Tibial artery (tissue), 4 donors: ENCODE data around the gene COX5A.

ENCODE experiments used
- DNase-seq, 2 donors: peaks; one replicate each; pipeline ENCODE4 v3.0.0-alpha.2; 2019
- H3K27ac ChIP-seq, 2 donors: fragments of 200-600 bp; sonication (generic) in 1 of 2; 1 replicate in 1 of 2; 2 replicates in 1 of 2; pipeline ENCODE4 v1.5.1; 2018 to 2019; ENCODE audit warnings: mild to moderate bottlenecking in 1 of 2
- H3K27me3 ChIP-seq, 2 donors: fragments of 200-600 bp; sonication (generic) in 1 of 2; one replicate each; pipeline versions ENCODE4 v1.5.1 to v1.6.0; 2016 to 2019
- H3K36me3 ChIP-seq, 3 donors: fragments of 200-600 bp; sonication (generic) in 2 of 3; one replicate each; pipeline ENCODE4 v1.5.1; 2016 to 2019; ENCODE audit warnings: mild to moderate bottlenecking in 2 of 3
- H3K4me1 ChIP-seq, 4 donors: fragments of 200-600 bp; sonication (generic) in 2 of 4; 1 replicate in 3 of 4; 2 replicates in 1 of 4; pipeline ENCODE4 v1.5.1; 2016 to 2019
- H3K4me3 ChIP-seq, 2 donors: fragments of 200-600 bp; sonication (generic) in 1 of 2; 1 replicate in 1 of 2; 2 replicates in 1 of 2; pipeline ENCODE4 v1.5.1; 2018 to 2019; ENCODE audit warnings: mild to moderate bottlenecking in 2 of 2
- H3K9me3 ChIP-seq, 3 donors: fragments of 200-600 bp; sonication (generic) in 1 of 3; one replicate each; pipeline ENCODE4 v1.5.1; 2016 to 2019
- CTCF ChIP-seq, 2 experiments: fragments of 200-600 bp in 1 of 2; fragments of 450-650 bp in 1 of 2; IDR thresholded peaks; one replicate each; pipeline ENCODE4 v1.5.1; 2017 to 2019; ENCODE audit warnings: antibody characterized with exemption in 2 of 2, mild to moderate bottlenecking in 1 of 2, moderate library complexity in 1 of 2
- intact Hi-C: fragments of 100-400 bp; cut with DNase I; formaldehyde crosslinking; loops from one replicate; pipeline ENCODE4 v1.15.0; 2023; ENCODE audit warnings: low total_unique reads

COX5A gene

GRCh38 chr15:74937590-74938371 is at the start of gene COX5A:
TSS of gene COX5A (minus strand) at chr15:74938073. CDS start at chr15:74938014, 59 bp downstream.
- no peaks in the 10 kb centered on the region for H3K9me3 ChIP-seq
- H3K27ac ChIP-seq: peak within 1 kb of the TSS; percentile 98
- DNase-seq: peak; percentile 96 to 97
- H3K36me3 ChIP-seq: no peaks in the 10 kb centered on the region
- H3K4me3 ChIP-seq: peak within 1 kb of the TSS; percentile 95 to 100
- peak in 1 of 2 experiments; percentile 19 for TF ChIP-seq CTCF (IDR thresholded peaks at IDR 0.05)
- intact Hi-C loops: no loop called here
- H3K27me3 ChIP-seq: no peaks in the 10 kb centered on the region
- peaks cover 0 to 30% (median 14%) of the 10 kb centered on the region in 4 donors for H3K4me1 ChIP-seq

GRCh38 chr15:74983725-74984231 is 45.9 kb upstream of the COX5A start:
- no peak for TF ChIP-seq CTCF (IDR thresholded peaks at IDR 0.05)
- Histone ChIP-seq H3K27ac (no peak overlapping the region), H3K36me3 (no peaks in the 10 kb centered on the region), H3K4me1 (no peaks in the 10 kb centered on the region), H3K27me3 (peaks cover 0 to 11% of the 10 kb centered on the region in 2 donors), H3K9me3 (no peaks in the 10 kb centered on the region), H3K4me3 (no peak overlapping the region)
- DNase-seq: no peak
- intact Hi-C loops: no loop called here

GRCh38 chr15:74982183-74982582 is 44.3 kb upstream of the COX5A start:
- DNase-seq: no peak
- Histone ChIP-seq H3K4me3 (no peak overlapping the region), H3K4me1 (no peaks in the 10 kb centered on the region), H3K36me3 (no peaks in the 10 kb centered on the region), H3K27ac (no peak overlapping the region), H3K27me3 (peaks cover 0 to 11% of the 10 kb centered on the region in 2 donors), H3K9me3 (no peaks in the 10 kb centered on the region)
- TF ChIP-seq CTCF (IDR thresholded peaks at IDR 0.05): no peak
- intact Hi-C loops: no loop called here

GRCh38 chr15:74978503-74978902 is 40.6 kb upstream of the COX5A start:
- no peak for DNase-seq
- TF ChIP-seq CTCF (IDR thresholded peaks at IDR 0.05): no peak
- intact Hi-C loops: no loop called here
- Histone ChIP-seq H3K4me3 (no peak overlapping the region), H3K9me3 (no peaks in the 10 kb centered on the region), H3K36me3 (no peaks in the 10 kb centered on the region), H3K27ac (no peak overlapping the region), H3K27me3 (no peaks in the 10 kb centered on the region), H3K4me1 (no peaks in the 10 kb centered on the region)

DNA sequence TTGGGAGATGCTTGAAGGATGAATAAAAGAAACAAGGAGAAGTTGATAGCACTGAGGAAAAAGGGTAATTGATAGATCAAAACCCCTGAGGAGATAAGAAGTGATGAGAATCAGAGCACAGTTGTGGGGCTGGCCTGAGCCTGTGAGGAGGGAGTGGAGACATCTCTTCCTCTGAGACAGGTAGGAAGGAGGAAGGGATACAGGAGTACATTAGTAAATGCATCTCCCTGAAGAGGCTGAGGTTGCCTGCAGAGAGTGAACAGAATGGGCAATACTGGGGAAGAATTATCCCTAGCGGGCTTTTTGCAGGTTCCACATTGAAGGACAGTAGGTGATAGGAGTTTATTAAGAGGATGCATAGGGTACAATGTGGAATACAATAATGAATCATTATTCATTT is 40.2 kb upstream of the COX5A start:
- intact Hi-C loops: no loop called here
- Histone ChIP-seq H3K4me3 (no peak overlapping the region), H3K36me3 (no peaks in the 10 kb centered on the region), H3K27me3 (no peaks in the 10 kb centered on the region), H3K9me3 (no peaks in the 10 kb centered on the region), H3K4me1 (no peaks in the 10 kb centered on the region), H3K27ac (no peak overlapping the region)
- no peak for DNase-seq
- no peak for TF ChIP-seq CTCF (IDR thresholded peaks at IDR 0.05)
